Glutamatergic neuron (in vitro differentiated cells): ENCODE results near the gene CSTF2T. TPM values are rescaled to one million over a fixed set of nuclear protein-coding genes. Genes with fewer than 3 reads are reported as not detected.

ENCODE experiments used
- DNase-seq: peaks from one replicate; pipeline ENCODE4 v3.0.0; 2022
- H3K27ac Mint-ChIP-seq: one replicate; pipeline ENCODE4 v1.8.0; 2020; ENCODE audit warnings: mild to moderate bottlenecking, mixed read lengths, inconsistent platforms; ENCODE audit not compliant: unreplicated experiment
- H3K27me3 Mint-ChIP-seq: one replicate; pipeline ENCODE4 v1.8.0; 2020; ENCODE audit warnings: mild to moderate bottlenecking, moderate library complexity, mixed read lengths, inconsistent platforms; ENCODE audit not compliant: unreplicated experiment
- H3K36me3 Mint-ChIP-seq: one replicate; pipeline ENCODE4 v1.8.0; 2020; ENCODE audit warnings: mild to moderate bottlenecking, mixed read lengths, inconsistent platforms; ENCODE audit not compliant: unreplicated experiment
- H3K4me1 Mint-ChIP-seq: one replicate; pipeline ENCODE4 v1.8.0; 2020; ENCODE audit warnings: mild to moderate bottlenecking, low read depth, mixed read lengths, inconsistent platforms; ENCODE audit not compliant: unreplicated experiment
- H3K4me3 Mint-ChIP-seq: one replicate; pipeline ENCODE4 v1.8.0; 2020; ENCODE audit warnings: mild to moderate bottlenecking, mixed read lengths, inconsistent platforms; ENCODE audit not compliant: unreplicated experiment
- H3K9me3 Mint-ChIP-seq: one replicate; pipeline ENCODE4 v1.8.0; 2020; ENCODE audit warnings: mild to moderate bottlenecking, moderate library complexity, mixed read lengths, inconsistent platforms; ENCODE audit not compliant: unreplicated experiment
- total RNA-seq: library from RNA; stranded (reverse); fragmentation: NEBNext Ultra II Directional; extraction: Animal tissue kit (Norgen Biotek cat#: 25700); gene quantifications from one replicate; pipeline ENCODE4 v1.2.1, GENCODE V29; 2021; ENCODE audit not compliant: unreplicated experiment
- TF ChIP-seq, protein P1 (sequence below): fragments of 200-600 bp; sonication (generic); IDR thresholded peaks from one replicate; pipeline ENCODE4 v1.5.0; 2021; ENCODE audit not compliant: partially characterized antibody, unreplicated experiment

The CSTF2T gene
- total RNA-seq, 1 donor from 2014 or later, result 22.7 TPM

DNA sequence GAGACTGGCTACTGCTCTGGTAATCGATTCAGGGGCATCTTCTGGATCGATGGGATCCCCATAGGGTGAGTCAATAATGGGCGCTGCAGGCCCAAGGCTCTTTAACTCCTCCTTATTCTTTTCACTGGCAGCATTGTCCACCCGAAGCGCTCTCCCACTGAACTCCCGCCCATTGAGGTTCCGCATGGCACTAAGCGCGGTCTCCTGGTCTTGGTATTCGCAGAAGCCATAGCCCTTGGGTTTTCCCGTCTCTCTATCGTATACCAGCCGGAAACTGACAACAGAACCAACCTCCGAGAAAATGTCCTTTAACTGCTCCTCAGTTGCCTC, 285 bp downstream of the CSTF2T start:
- no peaks in the 10 kb centered on the region for H3K36me3 Mint-ChIP-seq
- peaks cover 33% of the 10 kb centered on the region for H3K4me1 Mint-ChIP-seq
- peaks cover 13% of the 10 kb centered on the region for H3K9me3 Mint-ChIP-seq
- peak overlapping the region; percentile 100 for H3K27ac Mint-ChIP-seq
- H3K4me3 Mint-ChIP-seq, result peak overlapping the region; percentile 99
- TF ChIP-seq, protein P1, sequence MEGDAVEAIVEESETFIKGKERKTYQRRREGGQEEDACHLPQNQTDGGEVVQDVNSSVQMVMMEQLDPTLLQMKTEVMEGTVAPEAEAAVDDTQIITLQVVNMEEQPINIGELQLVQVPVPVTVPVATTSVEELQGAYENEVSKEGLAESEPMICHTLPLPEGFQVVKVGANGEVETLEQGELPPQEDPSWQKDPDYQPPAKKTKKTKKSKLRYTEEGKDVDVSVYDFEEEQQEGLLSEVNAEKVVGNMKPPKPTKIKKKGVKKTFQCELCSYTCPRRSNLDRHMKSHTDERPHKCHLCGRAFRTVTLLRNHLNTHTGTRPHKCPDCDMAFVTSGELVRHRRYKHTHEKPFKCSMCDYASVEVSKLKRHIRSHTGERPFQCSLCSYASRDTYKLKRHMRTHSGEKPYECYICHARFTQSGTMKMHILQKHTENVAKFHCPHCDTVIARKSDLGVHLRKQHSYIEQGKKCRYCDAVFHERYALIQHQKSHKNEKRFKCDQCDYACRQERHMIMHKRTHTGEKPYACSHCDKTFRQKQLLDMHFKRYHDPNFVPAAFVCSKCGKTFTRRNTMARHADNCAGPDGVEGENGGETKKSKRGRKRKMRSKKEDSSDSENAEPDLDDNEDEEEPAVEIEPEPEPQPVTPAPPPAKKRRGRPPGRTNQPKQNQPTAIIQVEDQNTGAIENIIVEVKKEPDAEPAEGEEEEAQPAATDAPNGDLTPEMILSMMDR, result no peak
- peaks cover 5% of the 10 kb centered on the region for H3K27me3 Mint-ChIP-seq
- peak; percentile 49 for DNase-seq

DNA sequence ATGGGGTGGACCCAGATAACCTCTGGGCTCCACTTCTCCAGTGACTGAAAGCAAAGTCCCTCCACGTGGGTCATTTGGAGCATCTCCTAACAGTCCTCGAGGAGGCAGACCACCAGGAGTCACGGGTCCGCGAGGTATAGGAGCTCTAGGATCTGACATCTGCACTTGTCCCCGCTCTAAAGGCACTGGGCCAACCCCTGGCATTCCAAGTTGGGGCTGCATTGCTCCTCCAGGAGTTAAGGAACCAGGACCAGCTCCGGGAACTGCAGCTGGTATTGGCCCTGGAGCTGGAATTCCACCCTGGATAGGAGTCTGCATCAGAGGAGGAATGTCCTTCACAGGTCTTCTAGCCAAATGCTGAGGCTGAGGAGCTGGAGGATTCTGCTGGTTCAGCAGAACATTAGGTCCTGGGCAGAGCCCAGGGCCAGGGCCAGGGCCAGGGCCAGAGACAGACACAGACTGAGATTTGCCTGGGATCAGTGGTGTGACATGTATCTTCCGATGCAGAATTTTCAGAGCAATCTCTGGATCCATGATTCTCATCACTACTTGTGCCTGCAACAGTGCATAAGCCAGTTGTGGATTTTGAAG, 827 bp downstream of the CSTF2T start:
- Mint-ChIP-seq H3K4me1 (peaks cover 33% of the 10 kb centered on the region), H3K4me3 (peak overlapping the region; percentile 99), H3K27me3 (peaks cover 5% of the 10 kb centered on the region), H3K36me3 (no peaks in the 10 kb centered on the region), H3K27ac (peak overlapping the region; percentile 100), H3K9me3 (peaks cover 13% of the 10 kb centered on the region)
- DNase-seq, result no peak
- TF ChIP-seq, protein P1, result no peak

DNA sequence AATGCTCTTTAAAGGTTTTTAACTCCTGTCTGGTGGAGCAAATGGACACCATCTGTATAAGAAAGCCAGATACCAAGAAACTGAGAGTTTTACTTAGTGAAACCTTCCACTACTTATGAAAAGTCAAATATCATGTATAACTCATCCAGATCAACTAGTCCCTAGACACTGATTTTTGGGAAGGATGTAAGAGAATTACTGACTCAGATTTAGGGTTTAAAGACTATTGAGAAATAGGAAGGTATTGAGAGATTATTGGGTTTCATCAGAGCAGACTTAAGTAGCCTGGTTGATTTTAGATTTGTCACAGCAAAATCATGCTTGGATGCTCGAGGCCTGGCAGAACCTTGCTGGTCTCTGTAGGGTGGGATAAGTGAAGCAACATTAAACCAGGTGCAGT, 3.1 kb downstream of the CSTF2T start:
- Mint-ChIP-seq H3K9me3 (peaks cover 13% of the 10 kb centered on the region), H3K4me3 (peak overlapping the region; percentile 35), H3K36me3 (no peaks in the 10 kb centered on the region), H3K27ac (no peak overlapping the region), H3K27me3 (peaks cover 5% of the 10 kb centered on the region), H3K4me1 (peaks cover 33% of the 10 kb centered on the region)
- DNase-seq, result no peak
- TF ChIP-seq, protein P1, result no peak

DNA sequence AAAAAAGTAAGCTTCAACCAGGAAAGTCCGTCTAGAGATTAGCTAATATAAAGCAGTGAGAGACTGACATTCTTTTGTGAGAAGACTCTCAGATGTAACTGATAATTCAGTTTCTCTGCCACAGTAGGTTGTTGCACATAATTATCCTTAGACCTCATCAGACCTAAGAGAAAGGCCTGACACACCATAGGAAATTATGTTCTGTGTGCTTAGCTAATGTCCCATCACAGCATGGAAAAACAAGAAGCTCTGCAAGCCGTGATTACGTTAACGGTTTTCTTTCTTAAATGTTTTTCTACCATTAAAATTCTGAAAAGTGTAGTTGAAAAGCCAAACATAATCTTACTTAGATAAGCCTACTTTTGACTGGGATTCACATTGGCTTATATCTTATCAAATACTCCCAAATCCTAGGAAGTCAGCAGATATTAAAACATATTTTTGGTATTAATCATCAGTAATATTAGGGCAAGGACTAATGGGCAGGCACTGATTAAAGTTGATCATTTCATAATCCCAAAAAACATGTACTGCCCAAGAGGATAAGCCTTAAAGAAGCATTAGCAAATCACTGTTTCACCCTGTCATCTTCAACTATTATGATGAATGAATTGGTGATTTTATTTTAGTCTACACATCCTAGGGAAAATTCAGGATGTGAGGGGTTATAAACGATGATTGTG, 5.2 kb downstream of the CSTF2T start:
- Mint-ChIP-seq H3K36me3 (peaks cover 10% of the 10 kb centered on the region), H3K4me3 (no peak overlapping the region), H3K4me1 (peaks cover 31% of the 10 kb centered on the region), H3K9me3 (peaks cover 8% of the 10 kb centered on the region), H3K27me3 (peaks cover 5% of the 10 kb centered on the region), H3K27ac (no peak overlapping the region)
- no peak for DNase-seq
- TF ChIP-seq, protein P1, result no peak

DNA sequence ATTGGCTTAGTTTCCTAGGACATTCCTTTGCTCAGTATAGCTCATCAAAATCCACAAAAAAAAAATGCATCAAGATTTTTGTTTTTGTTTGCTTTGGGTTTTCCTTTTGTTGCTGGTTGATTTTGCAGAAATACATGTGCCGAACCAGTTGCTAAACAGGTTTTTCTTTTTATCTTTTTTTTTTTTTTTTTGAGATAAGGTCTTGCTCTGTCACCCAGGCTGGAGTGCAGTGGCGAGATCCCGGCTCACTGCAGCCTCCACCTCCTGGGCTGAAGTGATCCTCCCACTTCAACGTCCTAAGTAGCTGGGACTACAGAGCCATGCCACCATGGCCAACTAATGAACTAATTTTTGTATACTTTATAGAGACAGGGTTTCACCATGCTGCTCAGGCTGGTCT, 8.3 kb downstream of the CSTF2T start:
- Mint-ChIP-seq H3K36me3 (peaks cover 17% of the 10 kb centered on the region), H3K27me3 (peaks cover 3% of the 10 kb centered on the region), H3K9me3 (peaks cover 4% of the 10 kb centered on the region), H3K27ac (no peak overlapping the region), H3K4me3 (no peak overlapping the region), H3K4me1 (peaks cover 9% of the 10 kb centered on the region)
- TF ChIP-seq, protein P1, result no peak
- no peak for DNase-seq
